Activated CD8-positive, alpha-beta memory T cell treated with anti-CD3 and anti-CD28 coated beads for 36 hours (primary cell): Measurements from ENCODE around the gene TMCO6. TPM values are rescaled to one million over a fixed set of nuclear protein-coding genes. Genes with fewer than 3 reads are reported as not detected.
"Not testable (repeated sequence)": the region's sequence is repeated elsewhere in the genome, so short reads cannot be mapped to it uniquely, and the experiment has no call there.

Experiments
- CTCF ChIA-PET: fragments of 350-600 bp; sonication (Branson Sonifier 250); formaldehyde crosslinking; loops from one replicate; lab custom pipeline; 2021; ENCODE audit warnings: antibody characterized with exemption; lab: Charles Lee
- POLR2A ChIA-PET: fragments of 350-600 bp; sonication (Branson Sonifier 250); formaldehyde crosslinking; loops from one replicate; lab custom pipeline; 2021; ENCODE audit warnings: antibody characterized with exemption; lab: Charles Lee
- total RNA-seq, 2 experiments: library from RNA; stranded (reverse); gene quantifications; one replicate each; pipeline ENCODE4 v1.2.3, GENCODE V29; 2021

The TMCO6 gene
- total RNA-seq, 2 experiments from 2014 or later = 34.6 to 35.3 TPM

DNA sequence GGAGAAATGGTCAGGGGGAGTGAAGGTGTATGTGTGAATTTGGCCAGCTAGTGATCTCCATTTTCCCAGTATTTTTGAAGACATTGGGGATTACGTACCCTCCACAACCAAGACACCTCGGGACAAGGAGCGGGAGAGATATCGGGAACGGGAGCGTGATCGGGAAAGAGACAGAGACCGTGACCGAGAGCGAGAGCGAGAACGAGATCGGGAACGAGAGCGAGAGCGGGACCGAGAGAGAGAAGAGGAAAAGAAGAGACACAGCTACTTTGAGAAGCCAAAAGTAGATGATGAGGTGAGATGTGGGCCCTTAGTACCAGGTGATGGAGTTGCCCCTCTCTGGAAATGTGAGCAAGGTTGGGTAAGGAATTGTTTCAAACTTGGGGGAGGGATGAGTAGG lies 19.6 kb downstream of the TMCO6 start:
- POLR2A ChIA-PET = no interaction called here
- CTCF ChIA-PET = no interaction called here

- CTCF ChIA-PET, POLR2A ChIA-PET: not testable (repeated sequence)
Measured at GRCh38 chr5:140660371-140660770, 21.1 kb downstream of the TMCO6 start.

DNA sequence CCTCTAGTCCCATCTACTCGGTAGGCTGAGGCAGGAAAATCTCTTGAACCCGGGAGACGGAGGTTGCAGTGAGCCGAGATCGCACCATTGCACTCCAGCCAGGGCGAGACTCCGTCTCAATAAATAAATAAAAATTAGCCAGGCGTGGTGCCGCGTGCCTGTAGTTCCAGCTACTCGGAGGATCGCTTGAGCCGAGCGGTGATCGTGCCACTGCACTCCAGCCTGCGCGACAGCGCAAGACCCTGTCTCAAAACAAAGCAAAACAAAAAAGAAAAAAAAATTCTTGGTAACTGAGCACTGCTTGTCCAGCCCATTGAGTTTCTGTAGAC lies 24.7 kb downstream of the TMCO6 start:
- ChIA-PET POLR2A (interaction anchor here (1.0 to 1.8 kb wide), 3 partner anchors 10 to 115 kb away, joined by 3 to 7 read pairs (median 3); partner anchors contain the start of genes IK and NDUFA2), CTCF (interaction anchor here (3.2 kb wide), 1 partner anchor 16 kb away, joined by 12 read pairs; the partner anchor contains the start of genes IK and NDUFA2)

- ChIA-PET CTCF (interaction anchor here (3.2 kb wide), 1 partner anchor 17 kb away, joined by 12 read pairs; the partner anchor contains the start of genes IK and NDUFA2), POLR2A (interaction anchor here (1.0 to 1.8 kb wide), 3 partner anchors 10 to 116 kb away, joined by 3 to 7 read pairs (median 3); partner anchors contain the start of genes IK and NDUFA2)
Measured at GRCh38 chr5:140664359-140665119, 25.3 kb downstream of the TMCO6 start, which contains the start of gene WDR55. WDR55 (plus strand) TSS chr5:140664904; CDS start chr5:140664913, 9 bp downstream.

- POLR2A ChIA-PET = interaction anchor here (0.6 kb wide), 1 partner anchor 23 kb away, joined by 4 read pairs; the partner anchor contains the start of genes IK and NDUFA2
- CTCF ChIA-PET = not testable (repeated sequence)
Measured at GRCh38 chr5:140671035-140671434, 31.8 kb downstream of the TMCO6 start.

DNA sequence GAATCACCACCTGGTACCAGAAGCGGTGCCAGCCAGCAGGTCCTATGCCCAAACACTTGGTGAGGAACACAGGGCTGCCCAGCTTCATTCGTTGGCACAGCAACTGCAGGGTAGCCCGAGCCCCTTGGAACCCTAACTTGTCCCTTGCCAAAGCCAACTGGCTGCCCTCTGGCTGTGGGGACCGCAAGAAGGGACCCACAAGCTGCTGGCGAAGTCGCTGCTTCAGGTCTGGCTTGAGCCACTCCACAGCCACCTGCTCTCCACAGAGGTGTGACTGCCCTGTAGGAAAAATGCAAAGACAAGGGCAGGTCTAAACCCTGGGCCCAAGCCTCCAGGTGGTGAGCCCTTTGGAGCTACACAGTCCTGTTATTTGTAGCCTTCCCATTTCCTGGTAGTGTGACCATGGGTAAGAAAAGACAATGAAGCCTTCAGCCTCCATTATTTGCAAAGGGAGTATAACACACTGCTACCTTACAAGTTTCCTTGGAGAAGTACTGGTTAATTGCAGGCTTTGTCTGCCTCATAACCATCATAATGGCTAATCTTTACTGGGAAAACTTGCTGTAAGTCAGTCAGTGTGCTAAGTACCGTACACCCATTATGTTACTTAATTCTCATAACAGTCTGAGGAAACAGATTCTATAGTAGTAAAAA lies 32.3 kb downstream of the TMCO6 start:
- POLR2A ChIA-PET = interaction anchor here (0.6 to 1.2 kb wide), 2 partner anchors 24 to 25 kb away, joined by 3 to 4 read pairs; partner anchors contain the start of genes IK and NDUFA2
- CTCF ChIA-PET = interaction anchor here (0.6 kb wide), 1 partner anchor 79 kb away, joined by 5 read pairs; no protein-coding TSS in a partner anchor

DNA sequence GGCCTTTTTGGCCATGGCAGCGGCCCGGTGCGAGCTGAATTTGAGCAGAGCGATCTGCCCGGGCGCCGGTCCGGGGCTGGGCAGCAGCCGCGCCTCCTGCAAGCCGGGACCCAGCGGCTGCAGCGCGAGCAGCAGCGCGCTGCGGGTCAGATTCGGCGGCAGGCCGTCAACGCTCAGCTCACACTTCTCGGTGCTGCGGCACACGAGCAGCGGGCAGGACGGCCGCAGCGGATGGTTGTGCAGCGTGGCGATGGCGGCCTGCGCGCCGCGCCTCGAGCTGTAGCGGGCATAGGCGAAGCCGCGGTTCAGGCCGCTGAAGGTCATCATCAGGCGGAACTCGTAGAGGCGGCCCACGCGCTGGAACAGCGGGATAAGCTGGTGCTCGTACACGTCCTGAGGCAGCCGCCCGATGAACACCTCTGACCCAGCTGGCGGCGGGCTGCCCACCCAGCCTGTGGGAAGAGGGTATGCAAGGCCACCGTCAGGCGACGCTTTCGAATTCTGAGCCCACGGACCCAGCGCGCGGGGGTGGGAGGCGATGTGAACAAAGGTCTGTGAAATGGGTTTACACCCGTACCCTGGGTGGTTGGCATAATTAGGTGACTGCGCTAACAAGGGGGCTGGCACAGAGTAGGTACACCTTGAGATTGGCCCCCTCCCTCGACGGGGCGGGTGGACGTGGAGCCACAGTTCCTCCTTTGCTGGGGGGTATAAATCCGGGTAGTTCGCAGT lies 33.4 kb downstream of the TMCO6 start:
- ChIA-PET CTCF (interaction anchor here (0.6 kb wide), 1 partner anchor 78 kb away, joined by 5 read pairs; no protein-coding TSS in a partner anchor), POLR2A (interaction anchor here (1.2 kb wide), 1 partner anchor 26 kb away, joined by 3 read pairs; no protein-coding TSS in a partner anchor)

GRCh38 chr5:140673187-140673976 lies 34.1 kb downstream of the TMCO6 start, which contains the start of gene DND1:
DND1 (minus strand) TSS chr5:140673576; CDS start chr5:140673542, 34 bp downstream.
- ChIA-PET CTCF (no interaction called here), POLR2A (no interaction called here)

GRCh38 chr5:140674211-140674610 lies 35.0 kb downstream of the TMCO6 start:
- ChIA-PET CTCF (interaction anchor here (1.1 kb wide), 1 partner anchor 268 kb away, joined by 3 read pairs; no protein-coding TSS in a partner anchor), POLR2A (no interaction called here)

GRCh38 chr5:140674629-140675028 lies 35.4 kb downstream of the TMCO6 start:
- ChIA-PET CTCF (interaction anchor here (0.6 to 1.1 kb wide), 2 partner anchors 268 to 1473 kb away, joined by 3 read pairs; no protein-coding TSS in a partner anchor), POLR2A (interaction anchor here (0.7 kb wide), 1 partner anchor 115 kb away, joined by 3 read pairs; no protein-coding TSS in a partner anchor)

DNA sequence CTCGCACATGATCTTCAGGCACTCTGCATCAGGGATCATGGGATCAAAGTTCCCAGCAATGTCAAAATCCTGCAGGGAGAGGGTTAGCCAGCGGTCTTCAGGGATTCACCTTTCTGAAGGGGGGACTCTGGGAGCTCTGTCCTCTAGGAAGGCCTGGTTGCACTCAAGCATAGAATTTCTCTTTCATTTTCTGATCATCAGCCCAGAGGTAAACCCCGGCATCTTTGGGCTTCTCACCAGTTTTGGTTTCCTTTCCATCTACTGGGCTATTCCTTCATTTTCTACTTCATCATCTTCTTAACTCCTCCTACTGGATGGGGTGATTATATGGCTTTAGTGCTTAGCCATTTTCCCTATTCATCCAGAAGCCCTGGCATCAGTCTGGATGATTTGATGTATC lies 38.7 kb downstream of the TMCO6 start:
- POLR2A ChIA-PET = interaction anchor here (0.6 to 1.2 kb wide), 2 partner anchors 8 to 13 kb away, joined by 3 to 8 read pairs; partner anchors contain the start of genes HARS1 and HARS2
- CTCF ChIA-PET = no interaction called here

- POLR2A ChIA-PET = interaction anchor here (1.2 kb wide), 1 partner anchor 12 kb away, joined by 3 read pairs; the partner anchor contains the start of genes HARS1 and HARS2
- CTCF ChIA-PET = no interaction called here
Measured at GRCh38 chr5:140678993-140679392, 39.7 kb downstream of the TMCO6 start.

- ChIA-PET POLR2A (interaction anchor here (0.8 to 1.9 kb wide), 10 partner anchors 8 to 129 kb away, joined by 3 to 13 read pairs (median 4); partner anchors contain the start of genes APBB3, IK, NDUFA2 and SLC35A4), CTCF (interaction anchor here (1.3 kb wide), 1 partner anchor 58 kb away, joined by 3 read pairs; no protein-coding TSS in a partner anchor)
Measured at GRCh38 chr5:140690376-140690932, 51.2 kb downstream of the TMCO6 start.

DNA sequence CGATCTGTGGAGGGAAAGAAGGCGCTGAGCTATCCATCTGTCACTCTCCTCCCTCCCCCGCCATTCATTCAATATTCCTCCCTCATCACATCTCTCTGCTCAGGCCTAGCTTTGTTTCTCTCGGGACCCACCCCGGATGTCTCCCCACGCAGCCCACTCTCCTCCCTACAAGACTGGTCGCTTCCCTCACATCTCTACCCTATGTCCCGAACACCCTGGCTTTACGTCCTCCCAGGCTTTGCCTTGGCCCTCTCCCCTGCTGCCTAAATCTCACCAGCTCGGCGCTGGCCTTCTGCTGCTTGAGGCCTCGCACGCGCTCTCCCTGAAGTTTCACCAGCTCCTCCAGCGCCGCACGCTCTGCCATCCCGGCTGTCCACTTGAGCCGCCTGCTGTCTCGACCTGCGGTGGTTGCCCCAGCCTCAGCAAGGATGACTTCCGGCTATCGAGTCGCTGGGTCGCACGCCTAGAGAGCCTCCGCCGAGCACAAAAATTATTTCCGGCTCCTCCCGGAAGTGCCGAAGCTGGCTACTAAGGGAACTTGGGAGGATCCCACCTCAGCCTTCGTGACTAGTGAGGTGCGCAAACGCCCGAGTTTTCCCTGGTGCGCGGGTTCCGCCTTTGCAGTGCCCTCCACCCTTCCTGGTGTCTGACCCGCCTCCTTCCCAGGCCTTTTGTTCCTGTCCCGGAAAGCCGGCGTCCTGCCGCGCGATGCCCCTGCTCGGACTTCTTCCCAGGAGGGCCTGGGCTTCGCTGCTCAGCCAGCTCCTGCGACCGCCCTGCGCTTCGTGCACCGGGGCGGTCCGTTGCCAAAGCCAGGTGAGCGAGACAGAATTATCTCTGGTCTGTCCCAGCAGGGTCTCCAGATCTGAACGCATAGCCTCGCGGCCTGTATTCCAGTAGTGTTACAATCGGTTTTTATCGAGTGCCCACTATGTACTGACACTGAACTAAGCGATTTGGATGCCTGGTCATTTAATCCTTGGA lies 52.0 kb downstream of the TMCO6 start, which contains the start of the genes HARS1 and HARS2:
Gene HARS1 (minus strand): TSS at position 430 of the 984 bp plus-strand sequence. CDS start 66 bp downstream, at position 364.
Gene HARS2 (plus strand): TSS at position 515 of the 984 bp plus-strand sequence. CDS start 194 bp downstream, at position 709.
- ChIA-PET POLR2A (interaction anchor here (0.6 to 1.9 kb wide), 11 partner anchors 9 to 295 kb away, joined by 3 to 13 read pairs (median 4); partner anchors contain the start of genes APBB3, IK, NDUFA2 and SLC35A4), CTCF (interaction anchor here (1.3 kb wide), 1 partner anchor 59 kb away, joined by 3 read pairs; no protein-coding TSS in a partner anchor)

- ChIA-PET CTCF (no interaction called here), POLR2A (no interaction called here)
Measured at GRCh38 chr5:140694276-140694675, 55.0 kb downstream of the TMCO6 start.
